HG02981 (cell line): Measurements from ENCODE around the gene ABCC10.

ENCODE experiments used
- ATAC-seq: cut with Tn5 transposase; IDR thresholded peaks from one replicate; pipeline ENCODE4 v1.9.1; 2021; ENCODE audit warnings: mild to moderate bottlenecking, moderate library complexity; ENCODE audit not compliant: unreplicated experiment

ABCC10 gene

DNA sequence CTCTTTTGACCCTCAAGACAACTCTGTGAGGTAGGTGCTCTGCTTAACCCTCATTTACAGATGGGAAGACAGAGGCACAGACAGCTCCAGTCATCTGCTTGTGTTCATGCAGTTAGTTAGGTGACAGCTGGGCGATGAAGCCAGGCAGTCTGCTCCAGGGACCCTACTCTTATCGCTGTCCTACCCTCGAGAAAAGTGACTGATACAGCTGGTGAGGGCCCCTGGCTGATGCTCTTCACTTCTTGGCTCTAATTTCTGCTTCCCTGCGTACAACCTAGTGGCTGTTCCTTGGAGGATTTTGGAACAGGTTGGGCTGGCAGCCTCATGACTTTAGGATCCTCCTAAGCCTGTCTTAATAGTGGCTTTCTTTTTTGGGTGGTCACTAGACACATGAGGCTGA is 40.9 kb downstream of the ABCC10 start:
- no peak for ATAC-seq

DNA sequence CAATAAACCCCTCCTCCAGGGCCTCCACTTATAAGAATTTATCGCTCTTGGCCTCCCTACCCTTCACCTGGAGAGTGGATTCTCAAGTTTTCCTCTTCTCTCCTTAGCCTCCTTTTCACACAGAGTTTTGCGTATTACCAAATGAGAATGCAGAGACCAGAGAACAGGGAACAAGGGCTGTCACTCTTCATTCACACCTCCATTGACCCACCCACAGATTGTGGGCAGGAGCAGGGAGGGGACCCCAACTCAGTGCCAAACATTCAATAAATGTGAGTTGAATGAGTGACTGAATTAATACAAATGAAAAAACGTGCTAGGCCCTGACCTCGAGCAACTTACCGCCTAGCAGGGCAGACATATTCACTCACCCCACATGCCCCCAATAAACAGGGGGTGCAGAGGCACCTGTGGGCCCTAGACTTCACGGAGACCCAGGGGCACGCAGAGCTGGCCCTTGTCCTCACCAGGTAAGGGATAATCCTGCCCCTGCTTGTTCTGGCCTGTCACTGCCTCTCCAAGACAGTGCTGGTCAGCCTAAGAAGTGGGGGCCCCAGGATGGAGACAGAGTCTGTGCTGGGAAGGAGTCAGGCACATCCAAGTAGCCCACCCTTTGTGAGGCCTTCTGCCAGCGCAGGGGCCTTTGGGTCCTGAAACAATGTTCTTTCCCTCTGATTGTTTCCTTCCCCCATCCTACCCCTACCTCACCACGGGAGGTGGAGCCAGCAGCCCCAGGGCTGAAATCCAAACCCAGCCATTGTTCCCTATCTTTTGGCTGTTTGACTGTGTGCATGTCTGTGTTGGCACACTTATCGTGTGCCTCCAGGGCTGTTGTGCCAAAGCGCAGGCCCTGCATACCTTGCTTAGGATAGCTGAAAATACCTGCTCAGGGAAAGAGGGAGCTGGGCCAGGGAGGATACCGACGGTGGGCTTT is 41.7 kb downstream of the ABCC10 start:
- ATAC-seq = no peak

DNA sequence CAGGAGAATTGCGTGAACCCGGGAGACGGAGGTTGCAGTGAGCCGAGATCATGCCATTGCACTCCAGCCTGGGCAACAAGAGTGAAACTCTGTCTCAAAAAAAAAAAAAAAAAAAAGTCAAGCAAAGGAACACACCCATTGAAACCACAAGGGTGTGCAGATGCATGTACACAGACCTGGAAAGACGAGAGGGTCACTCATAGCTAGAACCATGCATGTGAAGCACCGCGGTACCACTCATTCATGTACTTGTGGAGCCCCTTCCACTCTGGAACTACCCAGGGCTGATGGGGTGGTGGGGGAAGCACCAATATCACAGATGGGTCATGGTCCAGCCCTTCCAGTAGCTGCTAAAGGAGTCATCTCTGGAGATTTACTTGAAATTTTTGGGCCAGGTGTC is 42.6 kb downstream of the ABCC10 start:
- ATAC-seq = no peak

DNA sequence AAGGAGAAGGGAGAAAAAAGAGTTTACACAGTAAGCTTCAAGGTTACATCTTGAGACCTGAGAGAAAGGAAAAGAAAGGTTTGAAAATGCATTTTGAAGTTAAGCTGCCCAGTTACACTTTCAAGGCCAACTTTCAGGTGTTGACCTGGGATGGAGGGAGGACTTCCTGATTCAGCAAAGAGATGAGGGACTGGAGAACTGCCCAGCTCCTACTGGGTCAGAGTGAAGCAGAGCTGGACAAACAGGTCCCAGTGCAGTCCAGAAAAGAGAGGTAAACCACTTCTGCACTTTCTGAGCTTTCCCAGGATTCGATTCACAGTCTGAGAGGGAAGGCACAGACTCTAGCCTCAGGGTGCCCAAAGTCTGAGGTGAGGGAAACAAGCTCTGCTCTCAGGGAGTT is 44.1 kb downstream of the ABCC10 start:
- no peak for ATAC-seq

DNA sequence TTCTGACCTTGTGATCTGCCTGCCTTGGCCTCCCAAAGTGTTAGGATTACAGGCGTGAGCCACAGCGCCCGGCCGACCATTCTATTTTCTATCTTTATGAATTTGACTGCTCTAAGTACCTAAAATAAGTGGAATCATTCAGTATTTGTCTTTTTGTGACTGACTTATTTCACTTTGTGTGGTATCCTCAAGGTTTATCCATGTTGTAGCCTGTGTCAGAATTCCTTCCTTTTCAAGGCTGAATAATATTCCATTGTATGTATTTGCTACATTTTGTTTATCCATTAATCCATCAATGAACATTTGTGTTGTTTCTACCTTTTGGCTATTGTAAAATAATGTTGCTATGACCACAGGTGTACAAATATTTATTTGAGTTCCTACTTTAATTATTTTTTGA is 45.2 kb downstream of the ABCC10 start:
- ATAC-seq = no peak

DNA sequence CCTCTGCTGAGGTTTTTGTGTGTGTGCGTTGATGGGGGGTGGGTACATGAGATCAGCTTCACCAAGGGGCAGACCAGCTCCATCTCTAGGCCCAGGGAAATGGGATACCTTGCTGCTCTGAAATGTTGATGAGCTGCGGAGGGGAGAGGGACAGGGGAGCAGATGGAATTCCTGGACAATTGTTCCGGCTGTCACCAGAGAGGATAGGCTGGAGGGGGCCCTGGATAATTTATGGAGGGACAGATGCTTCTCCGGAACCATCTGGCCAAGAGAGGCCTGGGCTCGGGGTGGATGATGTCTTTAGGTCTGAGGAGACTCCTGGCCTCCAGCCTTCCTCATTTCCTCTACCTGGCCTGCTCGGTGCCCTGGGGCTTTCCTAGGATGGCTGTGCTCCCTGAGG is 48.2 kb downstream of the ABCC10 start:
- no peak for ATAC-seq

DNA sequence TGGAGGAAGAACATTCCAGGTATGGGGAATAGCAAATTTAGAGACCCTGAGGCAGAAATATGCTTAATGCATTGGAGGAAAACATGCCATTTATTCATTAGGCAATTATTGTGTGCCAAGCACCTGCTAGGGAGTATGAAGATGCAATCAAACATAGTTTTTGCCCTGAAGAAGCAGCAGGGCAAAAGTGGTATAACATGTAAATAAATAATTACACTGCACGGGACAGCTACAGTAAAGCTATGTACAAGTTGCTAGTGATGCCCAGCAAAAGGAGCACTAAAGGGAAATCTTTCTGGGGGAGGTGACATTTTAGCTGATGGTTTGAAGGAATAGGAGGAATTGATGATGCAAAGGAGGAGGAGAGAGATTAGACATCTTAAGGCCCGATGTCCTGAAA is 49.4 kb downstream of the ABCC10 start:
- no peak for ATAC-seq

DNA sequence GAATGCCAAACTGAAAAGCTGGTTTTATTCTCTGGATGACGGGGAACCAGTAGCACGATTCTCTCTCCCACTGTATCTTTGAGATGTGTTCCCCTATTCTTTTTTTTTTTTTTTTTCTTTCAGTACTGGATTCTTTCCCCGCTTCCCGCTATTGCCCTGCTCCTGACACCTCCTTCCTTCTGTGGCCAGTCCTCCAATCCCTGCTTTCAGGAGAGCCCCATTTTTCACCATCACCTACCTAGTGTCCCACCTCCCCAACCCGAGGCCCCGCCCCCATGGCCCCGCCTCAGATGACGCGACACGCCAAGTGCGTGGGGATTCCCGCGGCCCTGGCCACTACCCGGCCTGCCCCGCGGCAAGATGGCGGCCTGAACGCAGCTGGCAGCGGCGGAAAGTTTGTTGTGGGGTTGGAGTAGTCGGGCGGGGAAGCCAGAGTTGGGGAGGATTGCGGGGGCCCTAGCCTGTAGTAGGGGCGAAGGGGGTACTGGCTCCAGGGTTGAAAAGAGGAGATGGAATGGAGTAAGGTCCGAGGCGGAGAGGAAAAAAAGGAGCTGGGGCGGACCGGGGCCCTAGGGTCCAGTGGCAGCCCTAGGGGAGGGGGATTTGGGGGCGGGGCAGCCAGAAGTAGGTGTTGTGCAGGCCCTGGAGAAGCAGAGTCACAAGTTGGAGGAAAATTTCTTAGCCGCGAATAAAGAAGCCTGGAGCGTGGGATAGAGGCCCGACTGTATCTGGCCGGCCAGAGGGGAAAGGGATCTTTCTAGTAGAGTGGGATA is 50.1 kb downstream of the ABCC10 start, which contains the start of gene TJAP1:
Gene TJAP1, plus strand, starts transcription at position 336 of the 773 bp plus-strand sequence. CDS start 21,432 bp downstream, outside the sequence.
- peak; percentile 94 for ATAC-seq

DNA sequence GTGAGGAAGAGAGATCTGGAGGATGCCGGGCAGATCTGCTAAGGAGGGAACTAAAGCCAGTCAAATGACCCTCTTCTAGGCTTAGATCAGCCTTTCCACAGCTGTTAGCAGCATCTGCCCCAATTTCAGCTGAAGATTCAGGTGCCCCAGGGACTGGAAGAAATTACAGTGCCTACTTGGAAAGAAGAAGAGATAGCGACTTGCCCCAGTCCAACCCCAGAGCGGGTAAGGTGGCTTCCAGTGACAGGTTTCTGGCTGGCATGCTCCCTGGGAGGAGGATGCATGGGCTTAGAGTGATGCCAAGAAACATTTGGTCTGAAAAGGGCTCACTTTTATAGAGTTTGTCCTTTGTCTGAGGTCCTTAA is 50.6 kb downstream of the ABCC10 start:
- ATAC-seq = no peak

DNA sequence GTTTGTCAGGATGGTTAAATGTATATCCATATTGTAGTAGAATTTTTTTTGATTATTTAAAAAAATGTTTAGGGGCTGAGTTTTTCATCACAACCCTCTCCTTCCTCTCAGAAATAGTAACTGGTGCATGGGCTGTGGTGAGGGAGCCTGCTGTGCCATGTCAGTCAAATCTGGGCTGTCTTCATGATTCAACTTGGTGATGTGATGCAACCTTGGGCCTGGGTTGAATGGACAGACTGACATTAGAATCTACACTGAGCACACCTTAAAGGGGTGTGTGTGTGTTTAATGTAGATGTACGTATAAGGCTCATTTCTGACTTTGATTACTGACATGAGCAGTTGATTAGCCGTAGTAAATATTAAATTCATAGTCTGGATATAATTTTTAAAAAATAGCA is 53.7 kb downstream of the ABCC10 start:
- no peak for ATAC-seq

DNA sequence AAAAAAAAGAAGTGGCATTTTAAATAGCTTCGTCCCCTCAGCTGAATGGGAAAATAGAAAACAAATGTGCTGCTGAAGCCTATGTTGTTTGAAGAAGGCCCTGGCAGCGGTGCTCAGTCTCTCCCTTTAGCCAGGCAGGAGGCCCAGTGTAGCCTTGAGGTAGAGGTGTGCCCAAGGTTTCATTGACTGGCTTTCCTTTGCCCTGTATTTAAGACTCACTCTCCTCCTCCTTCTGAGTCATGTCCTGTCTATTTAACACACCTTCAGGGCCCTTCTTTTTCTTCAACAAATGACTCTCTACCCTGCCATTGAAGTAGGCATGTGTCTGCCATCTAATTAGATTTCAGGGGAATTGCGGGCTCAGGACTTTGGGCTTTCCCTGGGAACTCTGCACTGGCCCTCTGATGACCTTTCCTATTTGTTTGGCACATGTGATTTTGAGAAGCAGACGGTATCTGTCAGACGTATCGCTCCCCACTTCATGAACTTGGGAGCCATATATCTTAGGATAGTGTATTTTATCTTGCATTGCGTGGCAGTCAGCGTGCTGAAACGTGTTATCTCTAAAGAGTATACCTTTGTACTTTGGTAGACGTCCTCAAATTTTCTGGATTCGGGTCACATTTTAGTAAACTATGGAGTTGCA is 54.4 kb downstream of the ABCC10 start:
- no peak for ATAC-seq

DNA sequence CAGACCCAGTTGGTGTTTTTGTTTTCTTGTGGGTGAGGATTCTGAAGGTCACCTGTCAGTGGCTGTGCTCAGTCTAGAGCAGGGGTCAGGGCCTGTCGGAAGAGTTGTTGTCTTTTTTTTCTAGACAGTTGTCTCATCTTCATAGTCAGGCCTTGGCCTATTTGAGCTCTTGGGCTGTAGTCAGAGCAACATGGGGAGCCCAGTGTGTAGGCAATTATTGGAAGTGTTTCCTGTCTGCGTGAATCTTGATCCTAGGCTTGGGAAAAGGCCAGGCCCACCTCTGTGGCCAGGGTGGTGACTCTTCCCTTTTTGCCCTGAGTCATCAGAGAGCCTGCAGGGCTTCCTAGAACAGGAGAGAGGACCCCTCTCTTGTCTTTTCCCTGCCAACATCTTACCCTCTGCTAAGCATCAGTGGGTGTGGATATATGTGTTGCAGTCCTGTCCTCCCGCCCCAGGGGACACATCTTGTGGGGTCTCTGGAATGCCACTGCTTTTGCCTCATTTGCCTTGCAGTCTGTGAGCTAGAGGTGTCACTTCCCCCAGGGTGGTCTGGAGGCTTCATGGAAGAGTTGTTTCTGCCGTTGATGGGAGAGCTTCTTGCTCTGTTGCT is 61.4 kb downstream of the ABCC10 start:
- ATAC-seq = no peak

DNA sequence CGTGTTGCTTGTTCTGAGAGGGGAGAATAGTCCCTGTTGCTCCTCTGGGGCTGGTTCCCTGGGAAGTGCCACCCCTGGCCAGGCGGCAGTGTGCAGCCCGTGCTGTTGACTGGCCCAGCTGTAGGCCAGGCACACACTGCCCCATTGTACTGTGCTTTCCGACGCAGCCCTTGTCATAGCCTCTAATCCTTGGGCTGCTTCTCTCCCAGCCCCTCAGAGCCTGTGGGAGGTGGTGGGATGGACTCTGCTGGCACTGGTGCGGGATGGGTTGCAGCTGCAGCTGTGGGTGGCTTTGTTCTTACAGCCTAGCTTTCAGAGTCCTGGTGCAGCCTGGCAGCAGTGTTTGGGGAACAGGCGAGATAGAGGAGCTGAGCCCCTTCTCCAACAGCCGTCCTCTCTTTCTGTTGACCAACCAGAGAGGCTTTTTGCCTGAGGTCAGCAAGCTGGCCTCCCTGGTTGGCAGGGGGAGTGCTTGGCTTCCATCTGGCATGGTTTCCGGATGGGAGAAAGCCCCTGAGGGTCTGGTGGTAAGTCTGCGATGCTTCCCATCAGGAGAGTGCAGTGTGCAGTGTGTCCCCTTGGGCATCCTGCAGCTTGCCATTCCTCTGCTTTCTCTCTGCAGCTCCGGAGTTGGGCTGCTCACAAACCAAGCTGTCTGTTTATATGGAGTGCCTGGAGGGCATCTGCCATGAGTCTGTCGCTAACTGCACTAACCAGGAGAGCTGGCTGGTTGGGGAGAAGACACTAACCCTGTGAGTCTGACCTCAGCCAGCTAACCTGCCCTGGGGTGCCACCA is 62.1 kb downstream of the ABCC10 start:
- no peak for ATAC-seq

DNA sequence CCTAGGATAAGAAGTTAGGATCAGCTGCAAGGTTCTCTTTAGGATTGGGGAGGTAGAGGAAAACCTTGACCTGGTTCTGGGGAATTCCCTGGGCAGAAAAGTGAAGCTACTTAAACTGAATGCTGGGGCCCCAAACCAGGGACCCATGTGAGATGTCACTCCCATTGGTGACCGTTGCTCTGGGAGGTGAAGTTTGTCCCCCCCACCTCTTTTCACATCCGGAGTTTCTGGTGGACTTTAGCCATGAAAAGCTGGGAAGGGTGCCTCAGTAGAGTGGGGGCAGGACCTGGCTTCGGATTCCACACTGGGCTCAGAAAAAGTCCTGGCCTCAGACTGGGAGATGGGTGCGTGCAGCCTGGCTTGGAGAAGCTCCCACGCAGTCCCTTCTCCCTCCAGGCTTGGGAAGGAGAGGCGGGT is 63.2 kb downstream of the ABCC10 start:
- ATAC-seq = no peak

DNA sequence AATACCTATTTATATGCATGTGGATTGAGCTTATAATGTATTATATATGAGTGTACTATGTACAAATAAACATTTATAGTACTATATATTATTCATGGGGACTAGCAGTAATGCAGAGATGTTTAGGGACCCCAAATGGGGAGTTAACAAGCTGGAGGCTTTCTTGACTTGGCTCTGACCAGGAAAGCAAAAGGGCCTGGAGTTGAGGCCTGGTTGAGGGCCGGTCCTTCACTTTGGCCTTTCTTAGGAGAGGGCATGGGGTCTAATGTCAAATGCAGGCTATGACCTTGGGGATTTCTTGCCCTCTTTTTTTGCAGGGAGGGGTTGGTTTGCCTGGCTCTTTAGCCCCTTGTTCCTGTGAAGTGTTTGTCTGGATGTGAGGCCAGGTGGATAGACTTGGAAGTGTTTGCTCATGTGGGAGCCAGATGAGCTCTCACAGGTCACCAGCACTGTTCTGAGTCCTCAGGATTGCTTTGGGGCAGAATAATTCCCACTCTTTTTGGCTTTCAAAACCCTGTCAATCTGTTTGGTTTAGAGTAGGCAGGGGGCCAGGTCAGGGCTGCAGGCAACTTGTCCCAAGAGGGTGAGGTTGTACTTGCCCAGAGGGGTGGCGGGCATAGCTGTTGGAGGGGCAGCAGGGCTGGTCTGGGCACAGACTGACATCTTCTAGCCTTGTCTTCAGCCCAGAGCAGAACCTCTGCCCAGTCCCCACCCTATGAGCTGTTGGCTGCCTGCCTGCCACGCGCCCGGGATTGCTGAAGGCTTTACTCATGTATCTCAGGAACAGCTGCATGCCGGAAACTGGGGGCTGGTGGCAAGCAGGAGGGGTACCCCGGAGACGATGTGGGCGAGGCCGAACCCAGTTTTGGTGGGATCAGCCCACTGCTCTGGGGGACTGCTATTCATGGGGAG is 64.7 kb downstream of the ABCC10 start:
- no peak for ATAC-seq

DNA sequence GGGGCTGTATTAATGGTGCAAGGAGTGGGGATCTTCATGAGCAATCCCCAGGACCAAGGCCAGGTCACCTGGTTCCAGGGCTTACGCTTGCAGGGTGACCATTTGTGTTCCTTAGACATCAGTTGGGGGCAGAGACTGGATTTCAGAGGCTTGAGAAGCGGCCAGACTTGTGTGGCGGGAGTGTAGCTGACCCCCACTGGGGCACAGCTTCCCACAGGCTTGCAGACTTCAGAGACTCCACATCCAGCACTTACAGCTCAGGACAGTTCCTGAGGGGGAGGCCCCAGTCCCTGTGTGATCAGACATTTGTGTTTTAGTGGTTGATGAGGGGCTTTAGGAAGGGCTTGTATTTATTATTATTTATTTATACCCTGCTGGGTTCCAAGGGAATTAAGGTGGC is 65.3 kb downstream of the ABCC10 start:
- no peak for ATAC-seq

DNA sequence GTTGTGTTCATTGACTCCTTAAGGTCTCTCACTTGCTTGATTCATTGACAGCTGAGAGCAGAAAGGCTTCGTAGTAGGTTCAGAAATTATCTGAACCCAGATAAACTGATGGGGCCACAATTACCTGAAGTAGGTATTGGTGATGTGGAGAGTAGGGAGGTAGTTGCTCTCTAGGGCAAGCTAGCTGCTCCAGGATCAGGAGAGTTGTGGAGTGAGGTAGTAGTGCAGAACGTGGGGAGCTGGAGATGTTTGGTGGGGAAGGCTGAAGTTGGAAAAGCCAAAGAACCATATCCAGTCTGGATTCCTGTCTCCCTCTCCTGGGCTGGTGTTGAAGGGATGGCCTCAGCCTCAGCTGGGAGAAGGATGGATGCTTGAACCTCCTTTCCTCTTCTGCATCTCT is 65.9 kb downstream of the ABCC10 start:
- no peak for ATAC-seq

DNA sequence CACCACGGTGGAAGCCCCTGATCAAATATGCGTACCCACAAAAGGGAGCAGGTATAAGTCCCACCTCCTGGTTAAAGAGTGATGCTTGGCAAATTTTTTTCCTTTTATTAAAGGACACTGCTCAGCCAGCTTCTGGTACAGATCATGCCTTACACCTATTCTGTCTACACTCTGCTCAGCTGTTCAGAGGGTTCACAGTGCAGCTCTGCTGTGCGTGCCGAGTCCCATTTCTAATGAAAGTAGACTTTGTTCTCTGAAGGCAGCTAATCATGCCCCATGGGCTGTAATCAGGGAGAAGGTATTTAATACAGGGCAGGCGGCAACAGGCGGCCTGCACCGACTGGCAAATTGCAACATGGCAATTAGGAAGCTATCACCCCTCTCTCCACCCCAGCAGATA is 66.5 kb downstream of the ABCC10 start:
- ATAC-seq = no peak

DNA sequence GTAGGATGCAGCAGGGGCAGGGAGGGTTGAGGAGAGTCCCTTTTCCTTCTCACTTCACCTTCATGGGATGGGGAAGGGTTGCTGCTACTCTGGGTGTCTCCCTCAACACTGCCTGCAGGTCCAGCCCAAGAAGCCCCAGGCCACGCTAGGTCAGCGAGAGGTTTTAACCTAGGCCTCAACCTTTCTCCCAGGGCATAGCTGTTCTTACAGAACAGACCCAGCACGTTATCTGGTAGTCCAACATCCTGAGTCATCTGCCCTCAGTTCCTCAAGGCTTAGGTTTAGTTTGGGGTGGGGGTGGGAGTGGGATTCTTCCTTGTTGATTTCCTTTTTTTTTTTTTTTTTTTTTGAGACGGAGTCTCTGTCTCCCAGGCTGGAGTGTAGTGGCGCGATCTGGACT is 67.0 kb downstream of the ABCC10 start:
- ATAC-seq = no peak
